Thyroid gland (tissue), 4 donors: Measurements from ENCODE around the gene RNF224. TPM values are rescaled to one million over a fixed set of nuclear protein-coding genes. Genes with fewer than 3 reads are reported as not detected.

Experiments used
- DNase-seq, 2 donors: peaks; one replicate each; pipeline ENCODE4 v3.0.0-alpha.2; 2019
- H3K27ac ChIP-seq, 3 donors: fragments of 200-600 bp; sonication (generic); 1 replicate in 2 of 3; 2 replicates in 1 of 3; pipeline ENCODE4 v1.5.1; 2016 to 2019; ENCODE audit warnings: mild to moderate bottlenecking in 1 of 3, moderate library complexity in 1 of 3
- H3K27me3 ChIP-seq: fragments of 200-600 bp; sonication (generic); one replicate; pipeline ENCODE4 v1.5.1; 2019
- H3K36me3 ChIP-seq, 2 donors: fragments of 200-600 bp; sonication (generic); one replicate each; pipeline ENCODE4 v1.5.1; 2016 to 2019
- H3K4me1 ChIP-seq, 2 donors: fragments of 200-600 bp; sonication (generic); one replicate each; pipeline ENCODE4 v1.5.1; 2017 to 2019
- H3K4me3 ChIP-seq, 3 donors: fragments of 200-600 bp; sonication (generic); replicated peaks in 1 of 3; 1 replicate in 2 of 3; 2 replicates in 1 of 3; pipeline ENCODE4 v1.5.1; 2016; ENCODE audit warnings: mild to moderate bottlenecking in 1 of 3
- H3K9me3 ChIP-seq: fragments of 200-600 bp; sonication (generic); one replicate; pipeline ENCODE4 v1.5.1; 2017
- POLR2A ChIP-seq, 2 donors: fragments of 450-650 bp; IDR thresholded peaks; one replicate each; pipeline ENCODE4 v1.6.1; 2017; ENCODE audit warnings: antibody characterized with exemption in 2 of 2, mild to moderate bottlenecking in 2 of 2, moderate library complexity in 1 of 2
- WGBS, 2 donors: methylation state at CpG; one replicate each; pipeline ENCODE4 v1.1.5; 2017; 5-methylcytosine and 5-hydroxymethylcytosine counted together
- intact Hi-C: fragments of 100-400 bp; cut with DNase I; formaldehyde crosslinking; loops from one replicate; pipeline ENCODE4 v1.15.1; 2023
- total RNA-seq, 4 donors: library from RNA; depleted of rRNA; stranded (reverse); fragments of >200 nt; gene quantifications; one replicate each; pipeline ENCODE4 v1.2.3, GENCODE V29; 2016
- TF ChIP-seq, protein P1 (sequence below), 6 experiments: fragments of 200-600 bp in 3 of 6; fragments of 450-650 bp in 3 of 6; sonication (generic) in 3 of 6; IDR thresholded peaks; one replicate each; pipeline ENCODE4 v1.5.1; 2016 to 2019; ENCODE audit warnings: antibody characterized with exemption in 6 of 6, mild to moderate bottlenecking in 2 of 6, inconsistent platforms in 1 of 6, moderate library complexity in 1 of 6

Gene RNF224
- total RNA-seq, 4 donors from 2014 or later, result 0.33 to 0.81 TPM; not detected in 2

DNA sequence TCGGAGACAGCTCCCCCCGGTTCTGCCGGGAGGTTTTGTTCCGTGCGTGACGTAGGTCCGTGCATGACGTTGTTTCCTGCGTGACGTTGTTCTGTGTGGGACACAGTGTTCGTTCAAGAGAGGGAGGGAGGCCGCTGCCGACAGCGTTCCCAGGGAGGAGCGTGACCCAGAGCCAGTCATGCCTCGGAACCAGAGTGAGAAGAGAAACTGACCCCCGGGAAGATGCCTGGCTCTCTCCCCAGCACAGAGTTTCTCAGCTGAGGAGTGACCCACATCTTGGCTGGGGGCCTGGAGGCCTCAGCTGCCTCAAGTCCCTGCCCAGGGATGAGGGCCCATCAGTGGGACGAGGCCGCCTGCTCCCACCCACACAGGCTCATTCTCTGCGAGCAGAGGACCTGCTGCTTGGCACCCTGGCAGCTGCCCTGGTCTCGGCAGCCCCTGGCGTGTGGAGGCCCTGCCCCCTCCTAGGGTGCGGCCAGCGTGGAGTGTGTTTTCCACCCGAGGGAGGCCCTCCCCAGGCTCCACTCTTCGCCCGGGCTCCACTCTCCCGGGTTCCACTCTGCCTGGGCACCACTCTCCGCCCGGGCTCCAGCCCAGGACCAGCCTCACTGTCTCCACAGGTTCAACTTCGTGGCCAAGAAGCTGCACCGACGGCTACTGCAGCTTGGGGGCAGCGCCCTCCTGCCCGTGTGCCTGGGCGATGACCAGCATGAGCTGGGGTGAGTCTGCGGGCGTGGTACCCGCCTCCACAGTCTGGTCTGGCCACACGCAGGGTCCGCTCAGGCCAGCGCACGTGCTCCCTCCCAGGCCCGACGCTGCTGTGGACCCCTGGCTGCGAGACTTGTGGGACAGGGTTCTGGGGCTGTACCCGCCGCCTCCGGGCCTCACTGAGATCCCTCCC lies 13.9 kb upstream of the RNF224 start:
- no peak for DNase-seq
- H3K27ac ChIP-seq, result no peak overlapping the region
- intact Hi-C loops, result no loop called here
- H3K9me3 ChIP-seq, result no peaks in the 10 kb centered on the region
- 90 to 92% methylated on average over 27 to 38 of the region's 49 CpGs for WGBS, 2 donors
- no peak overlapping the region for H3K4me3 ChIP-seq
- peaks cover 0 to 2% of the 10 kb centered on the region in 2 donors for H3K4me1 ChIP-seq
- H3K36me3 ChIP-seq, result no peaks in the 10 kb centered on the region
- H3K27me3 ChIP-seq, result no peaks in the 10 kb centered on the region
- TF ChIP-seq, protein P1, sequence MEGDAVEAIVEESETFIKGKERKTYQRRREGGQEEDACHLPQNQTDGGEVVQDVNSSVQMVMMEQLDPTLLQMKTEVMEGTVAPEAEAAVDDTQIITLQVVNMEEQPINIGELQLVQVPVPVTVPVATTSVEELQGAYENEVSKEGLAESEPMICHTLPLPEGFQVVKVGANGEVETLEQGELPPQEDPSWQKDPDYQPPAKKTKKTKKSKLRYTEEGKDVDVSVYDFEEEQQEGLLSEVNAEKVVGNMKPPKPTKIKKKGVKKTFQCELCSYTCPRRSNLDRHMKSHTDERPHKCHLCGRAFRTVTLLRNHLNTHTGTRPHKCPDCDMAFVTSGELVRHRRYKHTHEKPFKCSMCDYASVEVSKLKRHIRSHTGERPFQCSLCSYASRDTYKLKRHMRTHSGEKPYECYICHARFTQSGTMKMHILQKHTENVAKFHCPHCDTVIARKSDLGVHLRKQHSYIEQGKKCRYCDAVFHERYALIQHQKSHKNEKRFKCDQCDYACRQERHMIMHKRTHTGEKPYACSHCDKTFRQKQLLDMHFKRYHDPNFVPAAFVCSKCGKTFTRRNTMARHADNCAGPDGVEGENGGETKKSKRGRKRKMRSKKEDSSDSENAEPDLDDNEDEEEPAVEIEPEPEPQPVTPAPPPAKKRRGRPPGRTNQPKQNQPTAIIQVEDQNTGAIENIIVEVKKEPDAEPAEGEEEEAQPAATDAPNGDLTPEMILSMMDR (IDR thresholded peaks at IDR 0.05), result no peak
- TF ChIP-seq POLR2A (IDR thresholded peaks at IDR 0.05), result no peak

DNA sequence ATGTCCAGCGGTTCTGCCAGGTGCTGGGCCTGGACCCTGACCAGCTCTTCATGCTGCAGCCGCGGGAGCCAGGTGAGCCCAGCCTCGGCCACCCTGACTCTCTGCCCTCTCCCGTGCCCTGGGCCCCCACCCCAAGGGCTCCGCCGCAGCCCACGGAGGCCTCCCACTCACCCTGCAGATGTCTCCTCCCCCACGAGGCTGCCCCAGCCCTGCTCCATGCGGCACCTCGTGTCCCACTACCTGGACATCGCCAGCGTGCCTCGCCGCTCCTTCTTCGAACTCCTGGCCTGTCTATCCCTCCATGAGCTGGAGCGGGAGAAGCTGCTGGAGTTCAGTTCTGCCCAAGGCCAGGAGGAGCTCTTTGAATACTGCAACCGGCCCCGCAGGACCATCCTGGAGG lies 12.7 kb upstream of the RNF224 start:
- WGBS, 2 donors, result 95% methylated on average over 16 to 19 of the region's 19 CpGs

DNA sequence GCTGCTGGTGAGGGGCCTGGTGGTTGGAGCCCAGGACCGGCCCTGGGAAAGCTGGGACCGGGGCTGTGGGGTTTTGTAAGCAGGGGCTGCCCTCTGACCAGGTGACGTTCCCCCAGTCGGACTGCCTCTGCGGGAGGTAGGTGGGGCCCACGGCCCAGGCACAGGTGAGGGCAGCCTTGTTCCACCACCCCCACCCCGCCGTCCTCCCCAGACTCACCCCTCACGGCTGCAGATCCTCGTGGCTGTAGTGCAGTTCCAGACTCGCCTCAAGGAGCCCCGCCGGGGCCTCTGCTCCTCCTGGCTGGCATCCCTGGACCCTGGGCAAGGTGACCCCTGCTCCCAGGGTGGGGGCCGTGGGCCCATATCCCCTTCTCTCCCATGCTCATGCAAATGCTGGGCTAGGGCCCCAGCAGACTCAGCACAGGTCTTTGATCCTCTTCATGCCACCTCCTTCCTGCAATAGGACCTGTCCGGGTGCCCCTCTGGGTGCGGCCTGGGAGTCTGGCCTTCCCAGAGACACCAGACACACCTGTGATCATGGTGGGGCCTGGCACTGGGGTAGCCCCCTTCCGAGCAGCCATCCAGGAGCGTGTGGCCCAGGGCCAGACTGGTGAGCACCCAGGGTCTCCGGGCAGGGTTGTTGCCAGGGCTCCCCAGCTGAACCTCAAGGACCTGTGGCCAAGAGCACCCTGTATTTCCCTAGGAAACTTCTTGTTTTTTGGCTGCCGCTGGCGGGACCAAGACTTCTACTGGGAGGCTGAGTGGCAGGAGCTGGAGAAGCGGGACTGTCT lies 11.9 kb upstream of the RNF224 start:
- no peak for DNase-seq
- Histone ChIP-seq H3K4me3 (no peak overlapping the region), H3K27ac (no peak overlapping the region), H3K36me3 (no peaks in the 10 kb centered on the region), H3K27me3 (no peaks in the 10 kb centered on the region), H3K9me3 (no peaks in the 10 kb centered on the region), H3K4me1 (peaks cover 0 to 2% of the 10 kb centered on the region in 2 donors)
- intact Hi-C loops, result no loop called here
- TF ChIP-seq POLR2A (IDR thresholded peaks at IDR 0.05), result no peak
- TF ChIP-seq, protein P1 (IDR thresholded peaks at IDR 0.05), result no peak
- WGBS, 2 donors, result 90 to 95% methylated on average over 6 to 11 of the region's 22 CpGs

More for the DNA sequence above, 12.7 kb upstream of the RNF224 start:
- Histone ChIP-seq H3K4me3 (no peak overlapping the region), H3K27me3 (no peaks in the 10 kb centered on the region), H3K27ac (no peak overlapping the region), H3K9me3 (no peaks in the 10 kb centered on the region), H3K36me3 (no peaks in the 10 kb centered on the region), H3K4me1 (peaks cover 0 to 2% of the 10 kb centered on the region in 2 donors)
- no peak for DNase-seq
- no peak for TF ChIP-seq POLR2A (IDR thresholded peaks at IDR 0.05)
- TF ChIP-seq, protein P1 (IDR thresholded peaks at IDR 0.05), result no peak
- intact Hi-C loops, result no loop called here

DNA sequence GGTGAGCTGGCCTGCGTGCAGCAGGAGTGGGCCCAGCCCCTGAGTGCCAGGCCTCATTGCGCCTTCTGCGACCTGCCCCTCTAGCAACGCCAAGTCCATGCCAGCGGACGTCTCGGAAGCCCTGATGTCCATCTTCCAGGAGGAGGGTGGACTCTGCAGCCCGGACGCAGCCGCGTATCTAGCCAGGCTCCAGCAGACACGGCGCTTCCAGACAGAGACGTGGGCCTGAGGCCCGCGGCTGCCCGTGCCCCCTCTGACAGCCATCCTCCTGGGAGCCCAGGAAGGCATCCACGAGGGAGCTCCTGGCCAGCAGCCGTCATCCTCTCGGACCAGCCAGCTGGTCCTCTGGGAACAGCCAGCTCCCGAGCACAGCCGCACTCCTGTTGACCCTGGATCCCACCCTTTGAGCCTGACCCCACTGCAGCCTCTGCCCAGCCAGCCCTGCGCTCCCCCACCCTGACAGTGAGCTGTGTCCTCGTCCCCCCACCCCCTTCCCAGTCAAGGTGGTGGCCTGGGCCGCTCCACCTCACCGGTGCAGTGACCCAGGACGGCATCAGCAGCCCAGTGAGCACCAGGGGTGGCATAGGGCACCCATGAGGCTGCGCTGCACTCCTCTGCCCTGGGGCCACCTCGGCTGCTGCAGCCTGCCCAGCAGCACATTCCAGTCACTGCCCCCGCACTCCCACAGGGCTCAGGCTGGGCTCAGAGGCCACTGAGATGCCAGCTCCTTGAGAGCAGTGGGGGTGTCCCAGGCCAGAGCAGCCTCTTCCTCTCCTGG lies 10.9 kb upstream of the RNF224 start:
- WGBS, 2 donors, result 92 to 94% methylated on average over 12 to 23 of the region's 30 CpGs
- no peak overlapping the region for H3K4me3 ChIP-seq
- H3K27ac ChIP-seq, result no peak overlapping the region
- no peaks in the 10 kb centered on the region for H3K27me3 ChIP-seq
- no peaks in the 10 kb centered on the region for H3K9me3 ChIP-seq
- TF ChIP-seq, protein P1 (IDR thresholded peaks at IDR 0.05), result no peak
- TF ChIP-seq POLR2A (IDR thresholded peaks at IDR 0.05), result no peak
- H3K4me1 ChIP-seq, result peaks cover 0 to 4% of the 10 kb centered on the region in 2 donors
- H3K36me3 ChIP-seq, result no peaks in the 10 kb centered on the region
- intact Hi-C loops, result no loop called here
- no peak for DNase-seq
